Measurements from ENCODE around the gene ITIH5. TPM values are rescaled to one million over a fixed set of nuclear protein-coding genes. Genes with fewer than 3 reads are reported as not detected.

ITIH5 gene
- total and polyA plus RNA-seq, 2 of the 8 experiments (the other 6 are each of a cell fraction or from before 2014, with no cell fraction given): 5.8 to 7.6 TPM

GRCh38 chr10:7622969-7623368 is 43.8 kb downstream of the ITIH5 start:
- Histone ChIP-seq H2AFZ (ENCODE audit: low read length) (peak overlapping the region; percentile 77; the same call in 1 of the 2 replicates), H2BK15ac (ENCODE audit: low read length) (no peak overlapping the region), H3K23me2 (ENCODE audit: low read depth, low read length) (no peaks in the 10 kb centered on the region), H2BK12ac (ENCODE audit: low read depth, low read length) (no peak overlapping the region), H4K20me1 (replicated peaks in 1 of 2; ENCODE audit: control insufficient read depth in 1 of 2, insufficient read depth in 2 of 2, low read length in 2 of 2) (no peaks in the 10 kb centered on the region), H3K56ac (replicated peaks; ENCODE audit: insufficient read length, low read depth, low read length) (no peak overlapping the region), H3K79me2 (ENCODE audit: control insufficient read depth in 1 of 2, insufficient read depth in 2 of 2, low read length in 2 of 2) (no peaks in the 10 kb centered on the region), H2BK5ac (ENCODE audit: low read depth, low read length) (no peak overlapping the region), H3K18ac (ENCODE audit: extremely low read depth, low read length) (no peak overlapping the region), H3K4me3 (ENCODE audit: extremely low read depth in 1 of 4, insufficient read depth in 2 of 4, low read depth in 3 of 4, low read length in 4 of 4) (no peak overlapping the region), H3K4me1 (replicated peaks in 1 of 4; ENCODE audit: control insufficient read depth in 3 of 4, insufficient read depth in 4 of 4, low read length in 3 of 4) (peaks cover 0 to 3% (median 0%) of the 10 kb centered on the region in 4 experiments; a peak in 1 of 7 replicates), H4K91ac (replicated peaks; ENCODE audit: insufficient read length, low read length) (no peak overlapping the region), H2AK5ac (ENCODE audit: low read depth, low read length) (no peak overlapping the region), H3K4me2 (ENCODE audit: insufficient read depth in 1 of 2, low read depth in 2 of 2, low read length in 2 of 2) (no peak overlapping the region), H3K4ac (replicated peaks; ENCODE audit: insufficient read length, low read depth, low read length) (no peak overlapping the region), H3K27ac (ENCODE audit: low read depth, low read length) (no peak overlapping the region), H4K5ac (ENCODE audit: insufficient read length, low read depth, low read length) (no peak overlapping the region), H3K79me1 (ENCODE audit: low read depth, low read length) (no peaks in the 10 kb centered on the region), H4K8ac (ENCODE audit: extremely low read depth, insufficient read depth, low read length) (no peak overlapping the region), H3K27me3 (replicated peaks in 1 of 4; ENCODE audit: control insufficient read depth in 3 of 4, extremely low read depth in 1 of 4, insufficient read depth in 3 of 4, low read length in 3 of 4) (no peaks in the 10 kb centered on the region), H3K23ac (ENCODE audit: insufficient read length) (no peak overlapping the region), H3K36me3 (ENCODE audit: control insufficient read depth in 2 of 4, insufficient read depth in 4 of 4, low read length in 3 of 4) (no peaks in the 10 kb centered on the region), H3K14ac (ENCODE audit: insufficient read length) (no peak overlapping the region), H3K9me3 (ENCODE audit: insufficient read depth in 2 of 2, low read depth in 1 of 2, low read length in 1 of 2) (no peaks in the 10 kb centered on the region), H2BK20ac (ENCODE audit: low read length) (no peak overlapping the region), H2BK120ac (replicated peaks; ENCODE audit: low read depth, low read length) (no peak overlapping the region), H3K9ac (replicated peaks in 1 of 4; ENCODE audit: extremely low read depth in 1 of 4, low read depth in 3 of 4, low read length in 3 of 4) (no peak overlapping the region)
- CTCF ChIA-PET (ENCODE audit: partially characterized antibody): interaction anchor here (0.6 to 3.8 kb wide), 22 partner anchors 9 to 520 kb away, joined by 3 to 26 read pairs (median 4); no protein-coding TSS in a partner anchor
- DNase-seq (ENCODE audit: low read depth in 1 of 2, low spot score in 2 of 2) (peak in 1 of 2 experiments; percentile 59), FAIRE-seq (peak; percentile 80)
- POLR2A ChIA-PET (ENCODE audit: partially characterized antibody): interaction anchor here (1.0 kb wide), 1 partner anchor 12 kb away, joined by 3 read pairs; no protein-coding TSS in a partner anchor
- TF ChIP-seq CTCF (IDR thresholded peaks at IDR 0.05; ENCODE audit: control extremely low read depth in 1 of 3, insufficient read depth in 1 of 3, low read depth in 1 of 3, low read length in 3 of 3) (peak; percentile 63 to 81 (median 73)), TCF12 (IDR thresholded peaks at IDR 0.05; ENCODE audit: low read depth, low read length) (0 out of 2 replicates have a peak, but pooled peaks have one; percentile 26), RAD21 (IDR thresholded peaks at IDR 0.05 in 1 of 2, conservative IDR thresholded peaks at IDR 0.05 in 1 of 2; ENCODE audit: low read depth in 2 of 2, low read length in 2 of 2) (peak; percentile 88 to 90), YY1 (IDR thresholded peaks at IDR 0.05; ENCODE audit: low read depth, low read length) (peak; percentile 83), TEAD4 (IDR thresholded peaks at IDR 0.05; ENCODE audit: low read depth, low read length) (no peak), POLR2AphosphoS5 (IDR thresholded peaks at IDR 0.05; ENCODE audit: low read depth, low read length) (no peak), CEBPB (IDR thresholded peaks at IDR 0.05; ENCODE audit: low read depth, low read length) (peak; percentile 64; the same call in 1 of the 2 replicates)
- WGBS, 2 experiments (ENCODE audit: extremely low coverage in 1 of 2, insufficient coverage in 1 of 2, insufficient read length in 1 of 2, insufficient replicate concordance in 2 of 2, low coverage in 1 of 2, low lambda C conversion rate in 2 of 2, missing lambda C conversion rate in 1 of 2): 42% methylated on average over 6 of the region's 6 CpGs; no CpG with 5 or more reads in 1 of the 2 experiments

Data from H1 (cell line).